Astrocyte (in vitro differentiated cells and primary cell): Measurements from ENCODE around the gene PALLD. TPM values are rescaled to one million over a fixed set of nuclear protein-coding genes. Genes with fewer than 3 reads are reported as not detected.

Experiments
- DNase-seq: peaks from one replicate; pipeline ENCODE4 v3.0.0-alpha.2; 2010; ENCODE audit warnings: low read depth
- FAIRE-seq: peaks from 2 replicates; lab custom pipeline; 2011; peaks lifted over from hg19 to GRCh38; lab: Jason Lieb, UNC
- H2AFZ ChIP-seq: 2 replicates; pipeline ENCODE4 v1.6.0; 2012; ENCODE audit warnings: low read depth, low read length, inconsistent platforms
- H3K27ac ChIP-seq: 2 replicates; pipeline ENCODE4 v1.5.1; 2011; ENCODE audit warnings: low read depth, low read length, inconsistent platforms
- H3K27me3 ChIP-seq: 2 replicates; pipeline ENCODE4 v1.6.0; 2011; ENCODE audit warnings: low read length, inconsistent platforms; ENCODE audit not compliant: insufficient read depth
- H3K36me3 ChIP-seq: 2 replicates; pipeline ENCODE4 v1.5.1; 2011; ENCODE audit warnings: low read length, inconsistent platforms; ENCODE audit not compliant: insufficient read depth
- H3K4me1 ChIP-seq: 2 replicates; pipeline ENCODE4 v1.5.1; 2011; ENCODE audit warnings: low read length, inconsistent platforms; ENCODE audit not compliant: insufficient read depth
- H3K4me2 ChIP-seq: 2 replicates; pipeline ENCODE4 v1.6.0; 2012; ENCODE audit warnings: low read length, inconsistent platforms
- H3K4me3 ChIP-seq: 2 replicates; pipeline ENCODE4 v1.5.1; 2011; ENCODE audit warnings: low read depth, mild to moderate bottlenecking, low read length, inconsistent platforms; ENCODE audit not compliant: insufficient read depth
- H3K79me2 ChIP-seq: 2 replicates; pipeline ENCODE4 v1.6.0; 2012; ENCODE audit warnings: mild to moderate bottlenecking, low read length, inconsistent platforms; ENCODE audit not compliant: insufficient read depth
- H3K9ac ChIP-seq: 2 replicates; pipeline ENCODE4 v1.6.0; 2012; ENCODE audit warnings: mild to moderate bottlenecking, low read length, inconsistent platforms
- H3K9me3 ChIP-seq: 2 replicates; pipeline ENCODE4 v1.5.1; 2012; ENCODE audit warnings: low read depth, mild to moderate bottlenecking, low read length, inconsistent platforms; ENCODE audit not compliant: insufficient read depth
- H4K20me1 ChIP-seq: 2 replicates; pipeline ENCODE4 v1.6.0; 2012; ENCODE audit warnings: low read length, inconsistent platforms; ENCODE audit not compliant: insufficient read depth
- H3K27ac Mint-ChIP-seq: one replicate; pipeline ENCODE4 v1.8.0; 2021; ENCODE audit warnings: mild to moderate bottlenecking, mixed read lengths; ENCODE audit not compliant: unreplicated experiment
- H3K27me3 Mint-ChIP-seq: one replicate; pipeline ENCODE4 v1.8.0; 2021; ENCODE audit warnings: low read depth, mixed read lengths; ENCODE audit not compliant: unreplicated experiment
- H3K36me3 Mint-ChIP-seq: one replicate; pipeline ENCODE4 v1.8.0; 2021; ENCODE audit warnings: low read depth, mixed read lengths; ENCODE audit not compliant: unreplicated experiment
- H3K4me1 Mint-ChIP-seq: one replicate; pipeline ENCODE4 v1.8.0; 2021; ENCODE audit warnings: low read depth, mixed read lengths; ENCODE audit not compliant: unreplicated experiment
- H3K4me3 Mint-ChIP-seq: one replicate; pipeline ENCODE4 v1.8.0; 2021; ENCODE audit warnings: mild to moderate bottlenecking, moderate library complexity, mixed read lengths; ENCODE audit not compliant: unreplicated experiment
- H3K9me3 Mint-ChIP-seq: one replicate; pipeline ENCODE4 v1.8.0; 2021; ENCODE audit warnings: mild to moderate bottlenecking, mixed read lengths; ENCODE audit not compliant: unreplicated experiment
- CTCF ChIP-seq: IDR thresholded peaks from 2 replicates; pipeline ENCODE4 v1.5.1; 2011; ENCODE audit warnings: low read depth, mild to moderate bottlenecking, inconsistent platforms, low read length, moderate library complexity; ENCODE audit not compliant: insufficient read depth
- EZH2 ChIP-seq: IDR thresholded peaks from 2 replicates; pipeline ENCODE4 v1.6.1; 2012; ENCODE audit warnings: mild to moderate bottlenecking, low read length, inconsistent platforms; ENCODE audit not compliant: insufficient read depth
- total RNA-seq: library from RNA; stranded (reverse); gene quantifications from 2 replicates; pipeline ENCODE4 v1.2.1, GENCODE V29; 2021

PALLD gene
- total RNA-seq, 1 donor from 2014 or later, result 498 TPM

- Histone ChIP-seq H3K79me2 (no peaks in the 10 kb centered on the region), H3K9me3 (no peaks in the 10 kb centered on the region), H3K27ac (no peak overlapping the region), H3K4me2 (no peak overlapping the region), H3K36me3 (no peaks in the 10 kb centered on the region), H3K4me1 (peaks cover 15% of the 10 kb centered on the region), H3K27me3 (no peaks in the 10 kb centered on the region), H2AFZ (no peak overlapping the region), H4K20me1 (no peaks in the 10 kb centered on the region), H3K4me3 (no peak overlapping the region), H3K9ac (no peak overlapping the region)
- H3K27ac Mint-ChIP-seq, result no peak overlapping the region
- H3K9me3 Mint-ChIP-seq, result no peaks in the 10 kb centered on the region
- TF ChIP-seq EZH2, result no peak
- no peak for TF ChIP-seq CTCF
- no peak for DNase-seq
- H3K36me3 Mint-ChIP-seq, result peaks cover 2% of the 10 kb centered on the region
- H3K27me3 Mint-ChIP-seq, result no peaks in the 10 kb centered on the region
- no peak for FAIRE-seq
- no peak overlapping the region for H3K4me3 Mint-ChIP-seq
- H3K4me1 Mint-ChIP-seq, result peaks cover 33% of the 10 kb centered on the region
Observed at GRCh38 chr4:168564023-168564422, 67.2 kb downstream of the PALLD start.

GRCh38 chr4:168565130-168565529, 68.3 kb downstream of the PALLD start:
- no peaks in the 10 kb centered on the region for H4K20me1 ChIP-seq
- H3K4me1 Mint-ChIP-seq, result peaks cover 23% of the 10 kb centered on the region
- no peak for FAIRE-seq

More at GRCh38 chr4:168565130-168565529, 68.3 kb downstream of the PALLD start:
- Histone ChIP-seq H3K9me3 (no peaks in the 10 kb centered on the region), H2AFZ (no peak overlapping the region), H3K9ac (no peak overlapping the region), H3K27ac (no peak overlapping the region), H3K4me2 (no peak overlapping the region), H3K79me2 (no peaks in the 10 kb centered on the region), H3K36me3 (no peaks in the 10 kb centered on the region), H3K4me1 (peaks cover 13% of the 10 kb centered on the region), H3K27me3 (no peaks in the 10 kb centered on the region), H3K4me3 (no peak overlapping the region)
- peaks cover 2% of the 10 kb centered on the region for H3K36me3 Mint-ChIP-seq
- no peak for TF ChIP-seq EZH2
- TF ChIP-seq CTCF, result no peak
- H3K4me3 Mint-ChIP-seq, result no peak overlapping the region
- DNase-seq, result no peak
- no peaks in the 10 kb centered on the region for H3K27me3 Mint-ChIP-seq
- no peaks in the 10 kb centered on the region for H3K9me3 Mint-ChIP-seq
- H3K27ac Mint-ChIP-seq, result no peak overlapping the region
